ENCODE measurements around the gene KIF15. TPM values are rescaled to one million over a fixed set of nuclear protein-coding genes. Genes with fewer than 3 reads are reported as not detected.
"Not testable (repeated sequence)": the region's sequence is repeated elsewhere in the genome, so short reads cannot be mapped to it uniquely, and the experiment has no call there.

KIF15 gene
- polyA plus RNA-seq, 2 of the 4 experiments (the other 2 are of a cell fraction), result 8.7 to 13.5 TPM

GRCh38 chr3:44845528-44846520, 84.2 kb downstream of the KIF15 start:
- no peak overlapping the region for H3K4me2 ChIP-seq
- H3K4me3 ChIP-seq, result no peak overlapping the region
- no peak for TF ChIP-seq ESRRA (IDR thresholded peaks at IDR 0.05; ENCODE audit: borderline replicate concordance, low read length)
- TF ChIP-seq FOSB (CRISPR knock-in tag; IDR thresholded peaks at IDR 0.05), result no peak
- TF ChIP-seq JUNB (IDR thresholded peaks at IDR 0.05), result no peak
- TF ChIP-seq NFE2L2 (conservative IDR thresholded peaks at IDR 0.05; ENCODE audit: low read length), result no peak
- TF ChIP-seq ZSCAN20 (CRISPR knock-in tag; IDR thresholded peaks at IDR 0.05), result no peak
- no peak for TF ChIP-seq EHF (CRISPR knock-in tag; IDR thresholded peaks at IDR 0.05)
- TF ChIP-seq CTCF (IDR thresholded peaks at IDR 0.05), result no peak
- no peak for TF ChIP-seq POLR2A (IDR thresholded peaks at IDR 0.05; ENCODE audit: low read length)
- no peak for TF ChIP-seq FOXS1 (CRISPR knock-in tag; IDR thresholded peaks at IDR 0.05)
- no peak for TF ChIP-seq HMGXB4 (CRISPR knock-in tag; IDR thresholded peaks at IDR 0.05; ENCODE audit: borderline replicate concordance)
- no peak for TF ChIP-seq CHD2 (IDR thresholded peaks at IDR 0.05; ENCODE audit: low read length, partially characterized antibody)
- no peak for TF ChIP-seq GATA3 (IDR thresholded peaks at IDR 0.05; ENCODE audit: borderline replicate concordance)
- no peak for TF ChIP-seq KDM5A (IDR thresholded peaks at IDR 0.05)
- TF ChIP-seq E2F6 (IDR thresholded peaks at IDR 0.05; ENCODE audit: borderline replicate concordance, low read depth), result no peak
- TF ChIP-seq RFX5 (IDR thresholded peaks at IDR 0.05), result no peak
- TF ChIP-seq MYC (IDR thresholded peaks at IDR 0.05; ENCODE audit: borderline replicate concordance, low read length), result no peak
- no peak for TF ChIP-seq REST (IDR thresholded peaks at IDR 0.05)
- WGBS (ENCODE audit: missing lambda C conversion rate), result 93% methylated on average over 7 of the region's 7 CpGs
- ChIA-PET CTCF (interaction anchor here (0.6 kb wide), 1 partner anchor 52 kb away, joined by 3 read pairs; no protein-coding TSS in a partner anchor), POLR2A (interaction anchor here (0.6 kb wide), 1 partner anchor 402 kb away, joined by 5 read pairs; no protein-coding TSS in a partner anchor)
- DNase-seq (ENCODE audit: low read depth in 1 of 2, low spot score in 1 of 2) (no peak), ATAC-seq (no peak), FAIRE-seq (no peak)
- H3K4me1 ChIP-seq, result no peaks in the 10 kb centered on the region
- no peaks in the 10 kb centered on the region for H3K9me3 ChIP-seq
- H3K27ac ChIP-seq, result no peak overlapping the region

- Histone ChIP-seq H3K4me1 (no peaks in the 10 kb centered on the region), H3K27ac (no peak overlapping the region), H3K4me3 (no peak overlapping the region), H3K9me3 (no peaks in the 10 kb centered on the region), H3K4me2 (no peak overlapping the region)
- ChIA-PET CTCF (no interaction called here), POLR2A (no interaction called here)
- DNase-seq (ENCODE audit: low read depth in 1 of 2, low spot score in 1 of 2) (no peak), ATAC-seq (no peak), FAIRE-seq (no peak)
- TF ChIP-seq HDAC2 (IDR thresholded peaks at IDR 0.05), result no peak
- TF ChIP-seq RAD21 (conservative IDR thresholded peaks at IDR 0.05 in 1 of 2, IDR thresholded peaks at IDR 0.05 in 1 of 2), result no peak
- 89% methylated on average over 1 of the region's 1 CpG for WGBS (ENCODE audit: missing lambda C conversion rate)
These were observed 87.0 kb downstream of the KIF15 start for GRCh38 chr3:44848634-44849033.

GRCh38 chr3:44856663-44857062, 95.1 kb downstream of the KIF15 start:
- H3K4me1 ChIP-seq; POLR2A ChIA-PET; H3K4me3 ChIP-seq; DNase-seq (ENCODE audit: low read depth in 1 of 2, low spot score in 1 of 2); H3K27ac ChIP-seq; ATAC-seq; CTCF ChIA-PET; H3K4me2 ChIP-seq; H3K9me3 ChIP-seq; FAIRE-seq: not testable (repeated sequence)
- 93% methylated on average over 6 of the region's 6 CpGs for WGBS (ENCODE audit: missing lambda C conversion rate)

Measured in A549 (cell line).